Stimulated activated effector memory CD8-positive, alpha-beta T cell treated with anti-CD3 and anti-CD28 coated beads, Interleukin-12 subunit alpha, Interleukin-12 subunit beta, amount 100 ng/mL, for 72 hours (primary cell): ENCODE data around the gene EDEM3.
A peak's percentile ranks its signal among the peaks of the same experiment; 100 is the strongest.

Source experiments
- ATAC-seq: fragments of 150-1000 bp; cut with Tn5 transposase; 2 replicates; pipeline ENCODE4 v1.10.0; 2021
- DNase-seq, 2 donors: peaks; one replicate each; pipeline ENCODE4 v3.0.0; 2021 to 2022; ENCODE audit warnings: low spot score in 2 of 2
- H3K27ac Mint-ChIP-seq: one replicate; pipeline ENCODE4 v1.8.0; 2022; ENCODE audit warnings: mild to moderate bottlenecking, mixed read lengths
- H3K36me3 Mint-ChIP-seq: one replicate; pipeline ENCODE4 v1.8.0; 2022; ENCODE audit warnings: mild to moderate bottlenecking, mixed read lengths
- H3K4me1 Mint-ChIP-seq: one replicate; pipeline ENCODE4 v1.8.0; 2022; ENCODE audit warnings: mixed read lengths
- H3K4me3 Mint-ChIP-seq: one replicate; pipeline ENCODE4 v1.8.0; 2022; ENCODE audit warnings: mild to moderate bottlenecking, mixed read lengths
- H3K9me3 Mint-ChIP-seq: one replicate; pipeline ENCODE4 v1.8.0; 2022; ENCODE audit warnings: mixed read lengths

EDEM3 gene

DNA sequence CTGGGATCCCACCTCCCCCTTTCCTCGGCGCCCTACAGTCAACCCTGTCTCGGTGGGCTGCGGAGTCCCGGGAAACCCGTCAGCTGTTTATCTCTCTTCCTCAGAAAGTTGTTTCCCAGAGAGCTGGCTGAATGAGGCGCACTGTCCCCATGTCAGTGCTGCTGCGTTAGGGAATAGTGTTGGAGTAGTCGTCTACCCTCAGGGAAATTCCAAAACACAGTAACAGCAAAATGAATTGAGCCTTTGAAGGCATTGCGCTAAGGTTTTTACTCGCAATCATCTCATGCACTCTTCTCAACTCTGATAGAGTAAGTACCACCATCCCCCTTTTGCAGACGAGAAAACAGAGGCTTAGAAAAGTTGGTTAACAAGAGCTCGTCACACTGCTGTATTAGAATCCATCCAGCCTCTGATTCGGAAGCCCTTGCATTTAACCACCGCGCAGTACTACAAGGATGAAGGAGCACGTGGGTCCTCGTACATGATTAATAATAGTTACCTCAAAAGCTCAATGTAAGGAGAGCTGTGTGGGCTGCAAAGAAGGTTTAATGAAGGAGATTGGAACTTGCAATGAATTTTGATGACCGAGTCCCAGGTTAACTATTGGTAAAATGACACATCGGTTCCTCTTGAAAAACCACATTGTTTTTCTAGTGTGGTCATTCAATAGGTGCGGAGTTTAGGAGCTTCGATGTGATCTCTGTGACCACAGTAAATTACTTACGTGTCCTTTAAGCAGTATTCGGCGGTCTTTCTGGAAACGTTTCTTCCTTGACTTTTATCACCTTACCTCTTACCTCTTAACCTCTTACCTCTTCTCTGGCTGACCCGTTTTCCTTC, 788 bp upstream of the EDEM3 start:
- H3K4me3 Mint-ChIP-seq: peak overlapping the region; percentile 90
- H3K9me3 Mint-ChIP-seq: no peaks in the 10 kb centered on the region
- DNase-seq: no peak
- H3K4me1 Mint-ChIP-seq: peaks cover 27% of the 10 kb centered on the region
- H3K36me3 Mint-ChIP-seq: peaks cover 14% of the 10 kb centered on the region
- peak overlapping the region; percentile 97 for H3K27ac Mint-ChIP-seq
- peak; percentile 22 for ATAC-seq

- peaks cover 27% of the 10 kb centered on the region for H3K4me1 Mint-ChIP-seq
- H3K36me3 Mint-ChIP-seq: peaks cover 14% of the 10 kb centered on the region
- peak in 1 of 2 donors; percentile 43 for DNase-seq
- ATAC-seq: peak; percentile 27
- H3K27ac Mint-ChIP-seq: peak overlapping the region; percentile 97
- peak overlapping the region; percentile 90 for H3K4me3 Mint-ChIP-seq
- H3K9me3 Mint-ChIP-seq: no peaks in the 10 kb centered on the region
Observed at GRCh38 chr1:184753608-184754475, 816 bp downstream of the EDEM3 start.

DNA sequence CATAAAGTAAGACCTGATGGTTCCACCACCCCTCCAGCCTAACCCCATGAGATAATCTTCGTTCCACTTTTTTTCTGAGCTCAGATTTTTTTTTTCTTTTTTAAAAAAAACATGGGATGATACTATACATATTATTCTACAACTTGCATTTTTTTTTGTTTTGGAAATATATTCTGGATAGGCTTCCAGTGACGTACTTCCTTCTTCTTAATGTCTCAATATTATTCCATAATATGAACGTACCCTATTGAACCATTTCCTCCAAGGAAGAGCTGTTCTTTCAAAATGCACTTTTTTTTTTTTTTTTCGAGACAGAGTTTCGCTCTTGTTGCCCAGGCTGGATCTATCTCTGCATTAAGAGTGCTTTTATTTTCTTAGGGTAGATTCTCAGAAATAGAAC, 1.5 kb downstream of the EDEM3 start:
- H3K4me3 Mint-ChIP-seq: peak overlapping the region; percentile 90
- peaks cover 14% of the 10 kb centered on the region for H3K36me3 Mint-ChIP-seq
- peak overlapping the region; percentile 97 for H3K27ac Mint-ChIP-seq
- ATAC-seq (no peak), DNase-seq (no peak)
- peaks cover 27% of the 10 kb centered on the region for H3K4me1 Mint-ChIP-seq
- H3K9me3 Mint-ChIP-seq: no peaks in the 10 kb centered on the region

- peaks cover 14% of the 10 kb centered on the region for H3K36me3 Mint-ChIP-seq
- H3K4me1 Mint-ChIP-seq: peaks cover 27% of the 10 kb centered on the region
- H3K4me3 Mint-ChIP-seq: peak overlapping the region; percentile 90
- no peak for ATAC-seq
- DNase-seq: no peak
- H3K27ac Mint-ChIP-seq: no peak overlapping the region
- no peaks in the 10 kb centered on the region for H3K9me3 Mint-ChIP-seq
Observed at GRCh38 chr1:184752656-184753055, 2.0 kb downstream of the EDEM3 start.

DNA sequence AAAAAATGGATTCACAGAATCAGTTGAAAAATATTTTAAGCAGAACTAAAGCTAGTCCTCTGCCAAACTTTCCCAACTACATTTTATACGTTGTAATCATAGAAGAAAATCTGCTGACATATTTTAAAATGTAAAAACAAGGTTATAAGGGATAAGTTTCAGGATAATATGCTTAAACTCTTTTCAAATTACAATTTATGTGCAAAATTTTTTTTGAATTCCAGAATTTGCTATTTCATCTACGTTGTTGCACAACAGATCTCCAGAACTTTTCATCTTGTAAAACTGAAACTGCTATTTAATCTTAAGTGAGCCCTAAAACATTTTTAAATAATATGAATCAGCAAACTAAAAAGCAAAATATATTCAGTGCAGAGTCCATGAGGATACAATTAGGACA, 5.9 kb downstream of the EDEM3 start:
- Mint-ChIP-seq H3K36me3 (peaks cover 17% of the 10 kb centered on the region), H3K4me3 (no peak overlapping the region), H3K4me1 (peaks cover 31% of the 10 kb centered on the region), H3K9me3 (no peaks in the 10 kb centered on the region), H3K27ac (no peak overlapping the region)
- DNase-seq: no peak
- no peak for ATAC-seq

GRCh38 chr1:184747089-184747955, 7.3 kb downstream of the EDEM3 start:
- Mint-ChIP-seq H3K36me3 (peaks cover 22% of the 10 kb centered on the region), H3K4me1 (peaks cover 30% of the 10 kb centered on the region), H3K9me3 (no peaks in the 10 kb centered on the region), H3K4me3 (no peak overlapping the region), H3K27ac (no peak overlapping the region)
- no peak for ATAC-seq
- DNase-seq: no peak

- H3K4me1 Mint-ChIP-seq: peaks cover 30% of the 10 kb centered on the region
- peak overlapping the region; percentile 86 for H3K27ac Mint-ChIP-seq
- peak; percentile 92 for ATAC-seq
- H3K4me3 Mint-ChIP-seq: peak overlapping the region; percentile 44
- no peaks in the 10 kb centered on the region for H3K9me3 Mint-ChIP-seq
- H3K36me3 Mint-ChIP-seq: peaks cover 22% of the 10 kb centered on the region
- no peak for DNase-seq
Observed at GRCh38 chr1:184745929-184746638, 8.6 kb downstream of the EDEM3 start.

GRCh38 chr1:184745110-184745509, 9.5 kb downstream of the EDEM3 start:
- Mint-ChIP-seq H3K36me3 (peaks cover 22% of the 10 kb centered on the region), H3K4me3 (peak overlapping the region; percentile 44), H3K9me3 (no peaks in the 10 kb centered on the region), H3K27ac (peak overlapping the region; percentile 86), H3K4me1 (peaks cover 30% of the 10 kb centered on the region)
- DNase-seq (no peak), ATAC-seq (no peak)

- Mint-ChIP-seq H3K36me3 (peaks cover 23% of the 10 kb centered on the region), H3K27ac (peak overlapping the region; percentile 83), H3K4me3 (no peak overlapping the region), H3K9me3 (no peaks in the 10 kb centered on the region), H3K4me1 (peaks cover 30% of the 10 kb centered on the region)
- no peak for DNase-seq
- ATAC-seq: peak; percentile 95
Observed at GRCh38 chr1:184743062-184743756, 11.4 kb downstream of the EDEM3 start.

GRCh38 chr1:184740344-184740743, 14.3 kb downstream of the EDEM3 start:
- peaks cover 19% of the 10 kb centered on the region for H3K4me1 Mint-ChIP-seq
- peaks cover 37% of the 10 kb centered on the region for H3K36me3 Mint-ChIP-seq
- H3K9me3 Mint-ChIP-seq: no peaks in the 10 kb centered on the region
- DNase-seq: no peak
- H3K4me3 Mint-ChIP-seq: no peak overlapping the region
- ATAC-seq: no peak
- H3K27ac Mint-ChIP-seq: no peak overlapping the region

DNA sequence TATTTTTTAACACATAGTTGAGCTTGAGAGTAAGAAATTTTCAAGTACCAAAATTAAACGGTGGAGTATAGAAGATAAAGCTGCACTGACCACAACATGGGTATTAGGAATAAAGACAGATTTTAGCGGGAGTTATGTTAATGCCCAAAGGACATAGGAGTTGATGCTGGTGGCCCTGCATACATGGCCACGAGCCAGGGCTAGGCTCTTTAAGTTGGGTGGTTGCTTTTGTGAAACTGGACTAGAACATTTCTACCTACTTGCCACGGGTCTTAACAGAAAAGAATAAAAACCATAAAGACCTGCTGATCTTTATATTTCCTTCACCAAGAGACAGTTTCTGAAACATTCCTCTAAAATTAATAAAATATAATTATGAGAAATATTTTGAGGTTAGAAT, 14.9 kb downstream of the EDEM3 start:
- DNase-seq (no peak), ATAC-seq (no peak)
- H3K27ac Mint-ChIP-seq: no peak overlapping the region
- H3K4me3 Mint-ChIP-seq: no peak overlapping the region
- peaks cover 14% of the 10 kb centered on the region for H3K4me1 Mint-ChIP-seq
- peaks cover 43% of the 10 kb centered on the region for H3K36me3 Mint-ChIP-seq
- no peaks in the 10 kb centered on the region for H3K9me3 Mint-ChIP-seq

DNA sequence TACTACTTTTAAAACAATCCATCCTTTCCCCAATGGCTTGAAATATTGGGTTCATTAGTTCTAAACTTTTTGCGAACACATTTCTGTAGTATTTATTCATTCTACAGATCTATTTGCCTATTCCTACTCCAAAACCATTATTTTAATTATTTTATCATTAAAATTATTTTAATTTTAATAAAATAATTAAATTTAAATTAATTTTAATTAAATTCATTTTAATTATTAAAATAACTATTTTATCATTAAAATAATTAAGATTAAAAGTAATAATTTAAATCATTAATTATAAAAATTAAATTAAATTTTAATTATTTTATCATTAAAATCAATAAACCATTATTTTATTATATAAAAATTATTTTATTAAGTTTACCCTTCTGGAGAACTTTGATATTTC, 15.6 kb downstream of the EDEM3 start:
- Mint-ChIP-seq H3K9me3 (no peaks in the 10 kb centered on the region), H3K27ac (no peak overlapping the region), H3K4me1 (peaks cover 10% of the 10 kb centered on the region), H3K36me3 (peaks cover 50% of the 10 kb centered on the region), H3K4me3 (no peak overlapping the region)
- no peak for DNase-seq
- no peak for ATAC-seq

GRCh38 chr1:184734980-184735379, 19.7 kb downstream of the EDEM3 start:
- no peaks in the 10 kb centered on the region for H3K9me3 Mint-ChIP-seq
- peaks cover 83% of the 10 kb centered on the region for H3K36me3 Mint-ChIP-seq
- H3K27ac Mint-ChIP-seq: no peak overlapping the region

DNA sequence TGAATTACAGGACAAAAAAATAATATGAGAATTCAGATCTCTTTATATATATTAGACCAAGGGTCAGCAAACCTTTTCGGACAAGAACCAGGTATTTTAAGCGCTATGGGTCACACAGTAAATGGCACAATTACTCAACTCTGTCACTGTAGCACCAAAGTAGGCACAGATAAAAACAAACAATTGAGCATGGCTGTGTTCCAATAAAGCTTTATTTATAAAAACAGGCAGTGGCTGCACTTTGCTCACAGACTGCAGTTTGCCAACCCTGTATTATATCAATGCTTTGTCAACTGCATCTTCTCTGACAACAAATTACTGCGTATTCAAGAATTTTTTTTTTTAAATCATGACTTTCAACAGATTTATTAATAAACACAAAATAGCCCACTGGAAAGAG, 29.8 kb downstream of the EDEM3 start:
- no peak for ATAC-seq
- Mint-ChIP-seq H3K4me3 (no peak overlapping the region), H3K36me3 (peaks cover 97% of the 10 kb centered on the region), H3K4me1 (no peaks in the 10 kb centered on the region), H3K27ac (no peak overlapping the region), H3K9me3 (no peaks in the 10 kb centered on the region)
- no peak for DNase-seq

More at GRCh38 chr1:184734980-184735379, 19.7 kb downstream of the EDEM3 start:
- DNase-seq (no peak), ATAC-seq (no peak)
- no peaks in the 10 kb centered on the region for H3K4me1 Mint-ChIP-seq
- H3K4me3 Mint-ChIP-seq: no peak overlapping the region
